BJ (cell line): Measurements from ENCODE around the gene SKP1. TPM values are rescaled to one million over a fixed set of nuclear protein-coding genes. Genes with fewer than 3 reads are reported as not detected.
A peak's percentile ranks its signal among the peaks of the same experiment; 100 is the strongest.

Experiments used
- CTCF ChIA-PET: fragments of 350-600 bp; formaldehyde crosslinking; extraction: SDS; loops from one replicate; lab custom pipeline; 2021; ENCODE audit warnings: antibody characterized with exemption, inconsistent platforms; lab: Yijun Ruan, JAX
- POLR2A ChIA-PET: fragments of 300-600 bp; sonication (Branson Sonifier 250); formaldehyde crosslinking; extraction: SDS; loops from one replicate; lab custom pipeline; 2021; ENCODE audit warnings: antibody characterized with exemption; lab: Charles Lee
- DNase-seq: peaks from one replicate; pipeline ENCODE4 v3.0.0-alpha.2; 2011; ENCODE audit warnings: low read depth
- H3K27me3 ChIP-seq: 2 replicates; pipeline ENCODE4 v1.6.0; 2011; ENCODE audit warnings: low read length; ENCODE audit not compliant: control insufficient read depth, insufficient read depth
- H3K36me3 ChIP-seq: 2 replicates; pipeline ENCODE4 v1.5.1; 2011; ENCODE audit warnings: low read length; ENCODE audit not compliant: control insufficient read depth, insufficient read depth
- H3K4me3 ChIP-seq: 2 replicates; pipeline ENCODE4 v1.5.1; 2011; ENCODE audit warnings: low read depth, mild to moderate bottlenecking, control low read depth, low read length
- polyA plus RNA-seq: library from polyadenylated mRNA; depleted of rRNA; stranded (reverse); fragments of >200 nt; gene quantifications from 2 replicates; pipeline ENCODE4 v1.2.3, GENCODE V29; 2011
- TF ChIP-seq, protein P1 (sequence below): IDR thresholded peaks from 2 replicates; pipeline ENCODE4 v1.5.1; 2011; ENCODE audit warnings: low read depth, mild to moderate bottlenecking, control low read depth, inconsistent platforms, low read length, moderate library complexity; ENCODE audit not compliant: insufficient read depth

The SKP1 gene
- polyA plus RNA-seq, 1 experiment: 183 TPM

DNA sequence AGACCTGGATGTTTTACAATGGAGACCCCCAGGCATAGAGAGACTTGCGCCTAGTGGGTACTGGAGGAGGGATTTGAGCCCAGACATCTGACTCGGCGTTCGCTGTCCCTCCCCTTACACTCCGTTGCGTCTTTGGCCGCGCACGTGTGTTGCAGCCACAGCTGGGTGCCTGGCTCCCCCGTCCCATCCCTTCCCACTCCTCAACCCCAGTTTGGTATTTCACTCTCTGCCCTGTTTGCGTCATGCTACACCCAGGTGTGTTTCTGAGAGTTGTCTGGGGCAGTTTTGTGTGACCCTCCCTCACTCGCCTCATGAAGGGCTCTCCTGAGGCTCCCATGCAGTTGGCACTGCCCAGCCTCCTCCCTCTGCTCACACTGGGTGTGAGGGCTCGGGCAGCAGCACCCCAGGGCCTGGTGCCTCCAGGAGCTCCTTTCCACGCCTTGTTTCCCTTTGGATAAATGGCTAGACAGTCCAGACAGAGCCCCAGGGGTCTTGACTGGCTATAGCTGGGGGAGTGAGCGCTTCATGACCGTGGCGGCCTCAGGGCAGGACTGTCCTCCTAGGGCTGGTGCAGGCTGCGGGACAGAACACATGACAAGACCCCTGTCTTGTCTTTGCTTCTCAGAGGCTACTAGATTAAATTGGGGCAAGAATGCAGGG, 48.6 kb downstream of the SKP1 start:
- TF ChIP-seq, protein P1, sequence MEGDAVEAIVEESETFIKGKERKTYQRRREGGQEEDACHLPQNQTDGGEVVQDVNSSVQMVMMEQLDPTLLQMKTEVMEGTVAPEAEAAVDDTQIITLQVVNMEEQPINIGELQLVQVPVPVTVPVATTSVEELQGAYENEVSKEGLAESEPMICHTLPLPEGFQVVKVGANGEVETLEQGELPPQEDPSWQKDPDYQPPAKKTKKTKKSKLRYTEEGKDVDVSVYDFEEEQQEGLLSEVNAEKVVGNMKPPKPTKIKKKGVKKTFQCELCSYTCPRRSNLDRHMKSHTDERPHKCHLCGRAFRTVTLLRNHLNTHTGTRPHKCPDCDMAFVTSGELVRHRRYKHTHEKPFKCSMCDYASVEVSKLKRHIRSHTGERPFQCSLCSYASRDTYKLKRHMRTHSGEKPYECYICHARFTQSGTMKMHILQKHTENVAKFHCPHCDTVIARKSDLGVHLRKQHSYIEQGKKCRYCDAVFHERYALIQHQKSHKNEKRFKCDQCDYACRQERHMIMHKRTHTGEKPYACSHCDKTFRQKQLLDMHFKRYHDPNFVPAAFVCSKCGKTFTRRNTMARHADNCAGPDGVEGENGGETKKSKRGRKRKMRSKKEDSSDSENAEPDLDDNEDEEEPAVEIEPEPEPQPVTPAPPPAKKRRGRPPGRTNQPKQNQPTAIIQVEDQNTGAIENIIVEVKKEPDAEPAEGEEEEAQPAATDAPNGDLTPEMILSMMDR: no peak
- Histone ChIP-seq H3K36me3 (peaks cover 9% of the 10 kb centered on the region), H3K4me3 (no peak overlapping the region), H3K27me3 (no peaks in the 10 kb centered on the region)
- POLR2A ChIA-PET: no interaction called here
- CTCF ChIA-PET: interaction anchor here (4.5 to 9.2 kb wide), 2 partner anchors 13 to 89 kb away, joined by 19 to 105 read pairs; no protein-coding TSS in a partner anchor
- DNase-seq: no peak

DNA sequence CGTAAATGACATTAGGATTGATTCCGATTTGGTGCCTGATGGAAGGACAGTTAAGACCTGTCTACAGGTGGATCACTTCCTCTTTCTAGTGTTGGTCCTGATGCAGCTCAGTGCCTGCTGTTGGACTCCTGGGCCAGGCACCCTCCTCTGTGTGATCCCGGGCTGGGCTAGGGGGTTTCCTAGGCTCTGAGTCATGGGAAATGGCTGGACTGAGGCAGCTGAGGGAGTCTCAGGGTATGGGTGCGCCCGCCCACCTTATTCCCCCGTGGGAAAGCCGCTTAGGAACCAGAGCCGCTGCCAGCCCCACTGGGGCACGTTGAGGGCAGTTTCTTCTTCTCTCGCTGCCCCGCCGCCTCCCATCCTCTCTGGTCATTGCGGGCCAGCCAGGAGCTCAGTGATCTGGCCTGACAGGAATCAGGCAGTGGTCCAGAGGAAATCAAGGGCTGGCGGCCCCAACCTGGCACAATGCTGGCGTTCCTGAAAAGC, 49.3 kb downstream of the SKP1 start:
- no peak for DNase-seq
- no peak overlapping the region for H3K4me3 ChIP-seq
- no peaks in the 10 kb centered on the region for H3K27me3 ChIP-seq
- peaks cover 7% of the 10 kb centered on the region for H3K36me3 ChIP-seq
- POLR2A ChIA-PET: no interaction called here
- CTCF ChIA-PET: interaction anchor here (4.5 to 9.2 kb wide), 2 partner anchors 14 to 88 kb away, joined by 19 to 105 read pairs; no protein-coding TSS in a partner anchor
- TF ChIP-seq, protein P1: no peak

- no peaks in the 10 kb centered on the region for H3K27me3 ChIP-seq
- POLR2A ChIA-PET: interaction anchor here (0.5 to 1.3 kb wide), 4 partner anchors 9 to 1894 kb away, joined by 4 to 18 read pairs (median 8); no protein-coding TSS in a partner anchor
- CTCF ChIA-PET: interaction anchor here (0.6 to 9.2 kb wide), 8 partner anchors 11 to 86 kb away, joined by 4 to 105 read pairs (median 7); partner anchors contain the start of gene TCF7
- H3K4me3 ChIP-seq: no peak overlapping the region
- DNase-seq: peak; percentile 87
- 0 out of 2 replicates have a peak, but pooled peaks cover 2% of the 10 kb centered on the region for H3K36me3 ChIP-seq
- TF ChIP-seq, protein P1: no peak
Observed at GRCh38 chr5:134125039-134126015, 51.4 kb downstream of the SKP1 start.

GRCh38 chr5:134124289-134125038, 52.3 kb downstream of the SKP1 start:
- POLR2A ChIA-PET: interaction anchor here (0.6 to 1.3 kb wide), 2 partner anchors 8 to 9 kb away, joined by 6 to 18 read pairs; no protein-coding TSS in a partner anchor
- no peak for DNase-seq
- H3K36me3 ChIP-seq: 0 out of 2 replicates have a peak, but pooled peaks cover 2% of the 10 kb centered on the region
- H3K4me3 ChIP-seq: no peak overlapping the region
- CTCF ChIA-PET: interaction anchor here (1.2 to 9.2 kb wide), 8 partner anchors 10 to 85 kb away, joined by 4 to 105 read pairs (median 7); partner anchors contain the start of gene TCF7
- TF ChIP-seq, protein P1: no peak
- H3K27me3 ChIP-seq: no peaks in the 10 kb centered on the region
